Activated effector memory CD4-positive, alpha-beta T cell treated with Interleukin-2 at 50 U/mL for 16 hours (primary cell): ENCODE data around the gene COX4I1.
"Not testable (repeated sequence)": the region's sequence is repeated elsewhere in the genome, so short reads cannot be mapped to it uniquely, and the experiment has no call there.

Source experiments
- DNase-seq: peaks from one replicate; pipeline ENCODE4 v3.0.0-alpha.2; 2020

COX4I1 gene

GRCh38 chr16:85826686-85827247 lies 27.3 kb downstream of the COX4I1 start:
- no peak for DNase-seq

DNA sequence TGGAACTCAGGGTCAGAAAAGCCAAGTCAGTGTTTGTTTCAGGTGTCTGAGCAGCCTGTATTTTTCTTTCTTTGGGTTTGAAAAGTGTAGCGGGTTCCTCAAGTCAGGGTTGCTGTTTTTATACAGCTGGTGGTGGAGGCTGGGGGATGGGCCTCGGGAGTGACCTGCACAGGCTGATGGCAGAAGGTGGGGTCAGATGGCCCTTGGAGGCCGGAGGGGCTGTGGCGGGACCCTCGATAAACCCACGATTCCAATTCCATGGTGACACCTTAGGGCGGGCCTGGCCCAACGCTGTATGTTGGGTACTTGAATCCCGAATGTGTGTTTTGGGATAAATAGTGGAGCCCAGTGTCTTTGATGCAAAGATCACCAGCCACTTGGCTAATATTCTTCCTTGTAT lies 28.7 kb downstream of the COX4I1 start:
- no peak for DNase-seq

DNA sequence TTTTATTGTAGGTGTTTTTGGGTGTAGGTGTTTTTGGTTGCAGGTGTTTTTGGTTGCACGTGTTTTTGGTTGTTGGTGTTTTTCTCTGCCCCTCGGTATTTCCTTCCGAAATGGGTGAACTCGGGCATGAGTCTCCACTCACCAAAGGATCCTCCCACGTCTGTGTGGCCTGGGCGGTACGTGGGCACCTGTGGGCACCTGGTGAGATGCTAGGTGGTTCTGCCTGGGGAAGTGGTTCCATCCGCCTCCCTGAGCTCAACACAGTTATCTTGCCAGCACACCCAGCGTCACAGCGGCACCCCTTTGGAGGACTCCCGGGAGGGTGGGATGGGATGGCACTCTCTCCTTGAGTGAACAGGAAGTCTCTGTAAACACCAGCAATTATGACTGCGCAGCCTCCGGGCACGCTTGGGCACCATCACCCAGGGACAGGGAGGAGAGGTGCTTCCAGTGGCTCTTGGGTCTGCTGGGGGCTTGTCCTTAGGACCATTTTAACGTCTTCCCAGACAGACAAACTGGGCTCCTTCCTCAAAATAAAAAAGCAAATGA lies 29.8 kb downstream of the COX4I1 start:
- no peak for DNase-seq

DNA sequence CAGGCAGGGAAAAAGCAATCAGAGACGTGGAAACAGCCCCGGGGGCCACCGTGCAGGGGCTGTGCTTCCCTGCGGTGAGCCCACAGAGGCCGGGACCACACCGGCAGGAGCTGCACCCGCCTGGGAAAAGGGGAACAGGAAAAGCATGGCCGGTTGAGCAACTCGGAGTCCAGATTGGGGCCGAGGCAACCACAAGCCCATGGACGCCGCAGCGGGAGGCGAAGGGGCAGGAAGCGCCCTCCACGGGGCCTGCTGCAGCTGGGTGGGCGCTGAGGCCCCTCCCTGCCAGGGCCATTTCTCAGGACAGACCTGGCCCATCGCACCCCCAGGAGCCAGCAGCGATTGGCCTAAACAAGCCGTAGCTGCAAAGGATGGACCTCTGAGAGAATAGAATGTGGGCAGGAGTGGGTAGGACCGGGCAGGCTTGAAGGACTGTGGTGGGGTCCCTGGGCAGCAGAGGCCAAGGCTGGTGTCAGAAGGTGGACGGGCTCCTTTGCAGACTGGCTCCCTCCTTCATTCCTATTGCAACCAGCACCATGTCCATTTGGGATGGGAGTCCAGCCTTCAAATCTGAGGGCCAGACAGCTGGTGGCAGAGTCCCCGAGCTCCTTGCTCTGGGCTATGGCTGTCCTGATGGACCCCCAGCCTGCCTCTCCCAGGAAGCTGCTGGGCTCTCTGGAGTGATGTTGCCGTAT lies 30.4 kb downstream of the COX4I1 start:
- DNase-seq: no peak

GRCh38 chr16:85830821-85831220 lies 31.3 kb downstream of the COX4I1 start:
- no peak for DNase-seq

DNA sequence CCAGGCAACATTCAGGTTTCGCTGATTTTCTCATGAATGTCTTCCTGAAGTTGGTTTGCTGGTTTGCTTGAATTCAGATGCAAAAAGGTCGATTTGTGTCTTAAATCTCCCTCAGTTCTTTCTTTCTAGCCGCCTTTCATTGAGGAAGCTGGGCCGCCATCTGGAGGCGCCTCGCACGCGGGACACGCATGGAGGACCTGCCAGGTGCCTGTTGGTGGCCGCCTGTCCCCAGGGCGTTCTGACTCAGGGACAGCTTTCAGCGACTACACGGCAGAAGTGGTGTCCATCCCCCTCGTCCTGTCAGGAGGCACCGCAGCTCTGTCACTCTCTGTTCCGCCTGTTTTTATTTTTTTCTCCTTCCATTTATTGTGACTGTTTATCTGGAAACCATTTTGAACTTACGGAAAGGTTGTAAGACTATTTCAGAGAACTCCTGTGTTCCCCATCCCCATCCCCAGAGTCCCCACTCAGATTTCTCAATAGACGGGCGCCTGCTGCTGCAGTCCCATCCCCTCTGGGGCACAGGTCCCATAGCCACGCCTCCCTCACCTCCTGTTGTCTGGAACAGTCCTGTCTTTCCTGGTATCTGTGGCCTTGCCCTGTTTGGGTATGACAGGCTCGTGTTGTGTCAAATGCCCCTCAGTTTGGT lies 33.2 kb downstream of the COX4I1 start:
- DNase-seq: no peak

DNA sequence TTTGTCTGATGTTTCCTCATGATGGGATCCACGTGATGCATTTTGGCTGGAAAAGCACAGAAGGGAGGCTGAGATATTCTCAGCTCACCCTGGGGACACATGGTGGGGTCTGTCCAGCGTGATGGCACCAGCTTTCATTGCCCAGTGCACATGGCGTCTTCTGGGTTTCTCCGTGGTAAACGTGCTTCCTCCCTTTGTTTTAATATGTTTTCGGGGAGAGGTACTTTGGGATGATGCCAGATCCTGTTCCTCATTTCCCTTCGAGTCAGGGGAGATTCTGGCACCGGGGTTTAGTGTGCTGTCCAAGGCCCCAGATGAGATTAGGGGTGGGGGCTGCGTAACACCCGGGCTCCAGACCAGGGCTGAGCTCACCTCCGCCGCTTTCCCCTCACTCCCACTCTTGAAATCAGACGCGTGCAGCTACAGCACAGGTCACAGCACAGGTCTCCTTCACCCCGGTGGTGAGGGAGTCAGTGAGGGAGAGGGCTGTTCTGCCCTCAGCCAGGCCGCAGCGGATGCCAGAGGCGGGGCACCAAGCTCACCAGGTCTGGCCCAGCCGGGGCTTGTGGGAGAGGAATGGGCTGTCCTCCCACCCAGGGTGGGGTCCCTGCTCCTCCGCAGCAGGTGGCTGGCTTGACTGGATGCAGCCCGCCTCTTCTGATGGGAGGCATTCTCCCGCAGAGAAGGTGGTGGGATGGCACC lies 33.9 kb downstream of the COX4I1 start:
- DNase-seq: no peak

DNA sequence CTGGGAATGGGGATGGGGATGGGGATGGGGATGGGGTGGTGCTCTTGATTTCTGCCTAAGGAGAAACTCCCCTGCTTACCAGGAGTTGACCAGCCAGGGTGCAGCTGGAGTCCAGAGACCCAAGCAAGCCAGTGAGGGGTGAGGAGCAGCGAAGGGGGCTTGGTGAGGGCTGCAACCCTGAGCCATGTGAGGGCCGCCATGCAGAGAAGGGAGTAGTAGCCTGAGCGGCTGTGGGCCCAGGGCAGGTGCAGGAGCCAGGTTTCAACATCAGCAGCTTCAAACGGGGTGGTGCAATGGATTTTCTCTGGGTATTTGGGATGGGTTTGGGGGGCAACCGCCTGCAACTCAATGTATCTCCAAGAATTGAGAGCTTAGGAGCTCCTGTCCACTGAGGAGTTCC lies 35.2 kb downstream of the COX4I1 start:
- no peak for DNase-seq

- no peak for DNase-seq
Observed at GRCh38 chr16:85835227-85835751, 35.8 kb downstream of the COX4I1 start.

- no peak for DNase-seq
Observed at GRCh38 chr16:85835956-85836705, 36.6 kb downstream of the COX4I1 start.

DNA sequence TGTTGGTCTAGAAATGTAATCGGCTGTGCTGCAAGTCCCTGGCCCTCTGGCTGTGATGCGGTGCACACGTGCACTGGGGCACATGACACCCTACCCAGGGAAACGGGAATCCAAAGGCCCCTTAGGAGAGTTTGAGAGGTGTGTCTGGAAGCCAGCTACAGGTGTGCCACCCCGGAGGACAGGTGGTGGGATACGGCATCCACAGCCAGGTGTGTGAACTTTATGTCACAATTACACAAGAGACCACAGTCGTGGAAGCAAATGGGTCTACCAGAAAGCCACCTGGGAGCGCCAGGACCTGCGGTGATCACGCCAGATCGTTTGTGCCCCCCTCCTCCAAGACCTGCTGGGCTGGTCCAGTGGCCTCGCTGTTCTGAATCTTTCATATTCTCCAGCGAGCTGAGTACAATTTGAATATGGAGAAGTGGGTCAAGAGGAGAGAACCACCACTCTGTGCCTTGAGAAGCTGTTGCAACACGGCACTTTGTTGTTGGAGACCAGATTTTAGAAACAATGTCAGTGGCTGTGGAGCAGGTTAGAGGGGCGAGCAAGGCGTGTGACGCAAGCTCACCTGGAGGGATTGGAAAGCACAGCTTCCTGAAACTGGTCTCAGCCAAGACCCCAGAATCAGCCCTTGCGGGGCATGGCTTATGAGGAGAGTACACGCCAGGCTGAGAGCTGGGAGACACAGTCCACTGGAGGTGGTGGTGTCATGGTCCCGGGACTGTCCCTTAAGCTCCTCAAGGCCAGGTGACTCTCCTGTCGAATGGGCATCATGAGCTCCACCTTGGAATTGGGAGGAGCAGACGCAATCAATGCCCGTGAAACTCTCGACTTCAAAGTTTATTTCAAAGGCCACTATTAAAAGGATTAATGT lies 37.4 kb downstream of the COX4I1 start:
- DNase-seq: no peak

GRCh38 chr16:85837654-85838053 lies 38.2 kb downstream of the COX4I1 start:
- not testable (repeated sequence) for DNase-seq

- DNase-seq: no peak
Observed at GRCh38 chr16:85838381-85838780, 38.9 kb downstream of the COX4I1 start.

- DNase-seq: no peak
Observed at GRCh38 chr16:85838876-85839585, 39.5 kb downstream of the COX4I1 start.

DNA sequence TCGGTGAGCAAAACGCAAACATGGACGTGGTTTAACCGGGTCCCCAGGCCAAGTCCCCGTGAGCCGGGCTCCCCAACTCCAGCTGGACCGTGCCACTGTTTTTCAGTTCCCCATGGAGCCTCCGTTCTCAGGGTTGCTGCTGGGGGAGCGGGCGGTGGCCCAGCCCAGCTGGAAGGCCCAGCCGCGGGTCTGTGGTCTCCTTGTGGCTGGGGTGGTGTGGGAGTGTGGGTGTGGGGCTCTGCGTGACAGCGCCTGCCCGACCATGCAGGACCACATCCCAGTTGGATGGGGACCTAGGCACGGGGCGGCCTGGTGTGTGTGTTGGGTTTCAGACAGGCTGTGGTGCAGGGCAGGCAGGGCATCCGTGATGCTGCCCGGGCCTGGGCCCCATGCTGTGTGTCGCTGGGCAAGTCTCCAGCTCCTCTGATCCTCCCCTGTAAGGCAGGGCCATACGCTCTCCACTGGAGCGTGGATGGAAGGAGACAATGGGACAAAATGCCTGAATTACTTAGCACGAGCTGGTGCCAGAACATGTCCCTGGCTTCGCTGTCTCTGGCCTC lies 40.3 kb downstream of the COX4I1 start:
- no peak for DNase-seq

- DNase-seq: no peak
Observed at GRCh38 chr16:85840395-85840794, 40.9 kb downstream of the COX4I1 start.

- DNase-seq: no peak
Observed at GRCh38 chr16:85840801-85841200, 41.3 kb downstream of the COX4I1 start.

DNA sequence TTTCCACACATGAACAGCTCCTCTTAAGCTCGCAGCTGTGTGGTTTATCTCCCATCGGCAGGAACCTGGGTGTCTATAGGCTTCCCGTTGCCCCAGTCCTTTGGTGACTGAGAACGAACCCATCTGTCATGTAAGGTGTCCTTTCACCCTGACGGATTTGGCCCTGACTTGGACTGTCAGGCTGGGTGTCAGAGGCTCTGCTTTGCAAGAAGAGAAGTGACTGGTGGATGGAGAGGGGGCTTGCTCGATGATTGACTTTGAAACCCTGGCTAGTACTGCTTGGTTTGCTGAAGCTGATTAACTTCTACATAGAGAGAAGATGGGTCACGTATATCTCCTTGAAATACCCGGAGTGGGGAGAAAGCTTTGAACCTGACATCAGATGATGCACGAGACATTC lies 42.9 kb downstream of the COX4I1 start:
- DNase-seq: no peak

DNA sequence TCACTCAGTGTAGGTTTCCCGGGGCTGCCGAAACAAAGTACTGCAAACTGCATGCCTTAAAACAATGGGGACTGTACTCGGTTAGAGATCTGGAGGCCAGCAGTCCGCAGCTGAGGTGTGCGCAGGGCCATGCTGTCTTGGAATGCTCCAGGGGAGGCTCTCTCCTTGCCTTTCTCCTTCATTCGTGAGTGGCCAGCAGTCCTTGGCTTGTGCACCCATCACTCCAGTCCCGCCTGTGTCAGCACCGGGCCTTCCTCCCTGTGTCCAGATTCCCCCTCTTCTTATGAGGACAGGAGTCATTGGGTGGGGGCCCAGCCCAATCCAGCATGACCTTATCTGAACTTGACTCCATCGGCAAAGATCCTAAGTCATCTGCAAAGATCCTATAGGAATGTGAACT lies 43.4 kb downstream of the COX4I1 start:
- no peak for DNase-seq

- no peak for DNase-seq
Observed at GRCh38 chr16:85843471-85844168, 44.1 kb downstream of the COX4I1 start.
